Ishikawa (cell line): ENCODE results near the gene BEAN1.

ENCODE experiments used
- CEBPB ChIP-seq: IDR thresholded peaks from 2 replicates; pipeline ENCODE4 v1.6.1; 2012
- CREB1 ChIP-seq: IDR thresholded peaks from 2 replicates; pipeline ENCODE4 v1.6.1; 2012; ENCODE audit warnings: low read depth
- EGR1 ChIP-seq: IDR thresholded peaks from 2 replicates; pipeline ENCODE4 v1.6.1; 2012
- EP300 ChIP-seq: IDR thresholded peaks from 2 replicates; pipeline ENCODE4 v1.6.1; 2012; ENCODE audit warnings: borderline replicate concordance
- FOXM1 ChIP-seq: IDR thresholded peaks from 2 replicates; pipeline ENCODE4 v1.6.1; 2012; ENCODE audit warnings: low read depth, borderline replicate concordance
- NFIC ChIP-seq: IDR thresholded peaks from 2 replicates; pipeline ENCODE4 v1.6.1; 2012
- RAD21 ChIP-seq: IDR thresholded peaks from 2 replicates; pipeline ENCODE4 v1.6.1; 2012; ENCODE audit warnings: low read depth
- TAF1 ChIP-seq: IDR thresholded peaks from 2 replicates; pipeline ENCODE4 v1.6.1; 2012; ENCODE audit warnings: low read depth, mild to moderate bottlenecking
- TCF12 ChIP-seq: IDR thresholded peaks from 2 replicates; pipeline ENCODE4 v1.6.1; 2012; ENCODE audit warnings: low read depth
- TEAD4 ChIP-seq: IDR thresholded peaks from 2 replicates; pipeline ENCODE4 v1.6.1; 2012
- YY1 ChIP-seq: IDR thresholded peaks from 2 replicates; pipeline ENCODE4 v1.6.1; 2012; ENCODE audit warnings: low read depth
- ZBTB7A ChIP-seq: IDR thresholded peaks from 2 replicates; pipeline ENCODE4 v1.6.1; 2012; ENCODE audit warnings: low read depth
- TF ChIP-seq, protein P1 (sequence below): IDR thresholded peaks from 2 replicates; pipeline ENCODE4 v1.6.1; 2012; ENCODE audit warnings: low read depth, mild to moderate bottlenecking
- TF ChIP-seq, protein P2 (sequence below): IDR thresholded peaks from 2 replicates; pipeline ENCODE4 v1.6.1; 2012
- TF ChIP-seq, protein P3 (sequence below): IDR thresholded peaks from 2 replicates; pipeline ENCODE4 v1.6.1; 2012

BEAN1 gene, protein sequence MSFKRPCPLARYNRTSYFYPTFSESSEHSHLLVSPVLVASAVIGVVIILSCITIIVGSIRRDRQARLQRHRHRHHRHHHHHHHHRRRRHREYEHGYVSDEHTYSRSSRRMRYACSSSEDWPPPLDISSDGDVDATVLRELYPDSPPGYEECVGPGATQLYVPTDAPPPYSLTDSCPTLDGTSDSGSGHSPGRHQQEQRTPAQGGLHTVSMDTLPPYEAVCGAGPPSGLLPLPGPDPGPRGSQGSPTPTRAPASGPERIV

DNA sequence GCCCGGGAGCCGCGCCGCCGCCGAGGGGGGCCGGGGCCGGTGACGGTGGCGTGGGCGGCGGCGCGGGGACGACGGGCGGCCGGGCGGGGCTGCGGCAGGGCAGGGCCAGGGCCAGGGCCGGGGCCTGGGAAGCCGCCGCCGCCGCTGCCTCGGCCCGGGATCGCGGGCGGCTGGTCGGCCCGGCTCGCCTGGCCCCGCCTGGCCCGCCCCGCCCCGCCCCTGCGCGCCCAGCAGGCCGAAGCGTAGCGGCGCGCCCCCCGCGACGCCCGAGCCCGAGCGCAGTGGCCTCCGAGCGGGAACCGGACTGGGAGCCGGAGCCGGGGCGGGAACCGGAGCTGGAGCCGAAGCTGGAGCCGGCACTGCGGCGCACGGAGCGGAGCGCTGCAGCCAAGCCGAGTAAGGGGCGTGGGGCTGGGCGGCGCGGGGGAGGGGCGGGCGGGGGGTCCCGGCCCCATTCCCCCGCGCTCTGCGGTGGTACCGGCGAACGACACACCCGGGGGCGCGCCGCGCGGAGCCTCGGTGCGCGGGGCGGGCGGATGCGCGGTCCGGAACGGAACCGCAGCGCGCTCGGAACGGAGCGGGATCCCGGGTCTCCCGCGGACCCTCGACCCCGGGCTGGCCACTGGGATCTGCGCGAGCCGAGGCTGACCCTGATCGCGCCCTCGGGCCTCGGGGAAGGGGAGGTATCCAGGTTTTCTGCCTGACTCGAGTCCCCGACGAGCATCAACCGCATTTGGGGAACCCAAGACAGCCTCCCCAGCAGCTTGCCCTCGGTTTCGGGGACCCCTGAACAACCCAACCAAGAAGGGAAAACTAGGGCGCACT, at the start of gene BEAN1:
Gene BEAN1, plus strand, starts transcription at position 260 of the 825 bp plus-strand sequence. CDS start 10,382 bp downstream, outside the sequence.
- TF ChIP-seq ZBTB7A = peak; percentile 80; the same call in 1 of the 2 replicates
- TF ChIP-seq TCF12 = no peak

DNA sequence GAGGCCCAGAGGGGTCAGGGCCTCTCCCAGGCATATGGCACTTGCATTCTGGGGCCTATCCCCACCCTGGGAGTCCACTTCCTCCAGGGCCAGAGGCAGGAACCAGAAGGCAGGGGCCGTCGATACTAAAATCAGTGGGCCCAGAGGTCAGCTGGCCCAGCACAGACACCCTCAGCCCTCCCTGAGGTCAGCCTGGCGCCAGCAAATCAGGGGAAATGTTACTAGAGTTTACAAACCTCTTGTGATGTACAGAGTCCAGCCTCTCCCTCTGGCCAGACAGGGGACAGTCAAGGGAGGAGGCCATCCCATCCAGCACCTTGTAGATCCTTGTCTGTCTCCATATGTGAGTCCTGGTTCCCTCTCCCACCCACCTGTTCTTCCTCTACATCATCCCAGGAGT, 49.8 kb upstream of the BEAN1 start:
- TF ChIP-seq TCF12 = no peak
- no peak for TF ChIP-seq NFIC
- TF ChIP-seq FOXM1 = no peak
- no peak for TF ChIP-seq CREB1
- TF ChIP-seq, protein P1, sequence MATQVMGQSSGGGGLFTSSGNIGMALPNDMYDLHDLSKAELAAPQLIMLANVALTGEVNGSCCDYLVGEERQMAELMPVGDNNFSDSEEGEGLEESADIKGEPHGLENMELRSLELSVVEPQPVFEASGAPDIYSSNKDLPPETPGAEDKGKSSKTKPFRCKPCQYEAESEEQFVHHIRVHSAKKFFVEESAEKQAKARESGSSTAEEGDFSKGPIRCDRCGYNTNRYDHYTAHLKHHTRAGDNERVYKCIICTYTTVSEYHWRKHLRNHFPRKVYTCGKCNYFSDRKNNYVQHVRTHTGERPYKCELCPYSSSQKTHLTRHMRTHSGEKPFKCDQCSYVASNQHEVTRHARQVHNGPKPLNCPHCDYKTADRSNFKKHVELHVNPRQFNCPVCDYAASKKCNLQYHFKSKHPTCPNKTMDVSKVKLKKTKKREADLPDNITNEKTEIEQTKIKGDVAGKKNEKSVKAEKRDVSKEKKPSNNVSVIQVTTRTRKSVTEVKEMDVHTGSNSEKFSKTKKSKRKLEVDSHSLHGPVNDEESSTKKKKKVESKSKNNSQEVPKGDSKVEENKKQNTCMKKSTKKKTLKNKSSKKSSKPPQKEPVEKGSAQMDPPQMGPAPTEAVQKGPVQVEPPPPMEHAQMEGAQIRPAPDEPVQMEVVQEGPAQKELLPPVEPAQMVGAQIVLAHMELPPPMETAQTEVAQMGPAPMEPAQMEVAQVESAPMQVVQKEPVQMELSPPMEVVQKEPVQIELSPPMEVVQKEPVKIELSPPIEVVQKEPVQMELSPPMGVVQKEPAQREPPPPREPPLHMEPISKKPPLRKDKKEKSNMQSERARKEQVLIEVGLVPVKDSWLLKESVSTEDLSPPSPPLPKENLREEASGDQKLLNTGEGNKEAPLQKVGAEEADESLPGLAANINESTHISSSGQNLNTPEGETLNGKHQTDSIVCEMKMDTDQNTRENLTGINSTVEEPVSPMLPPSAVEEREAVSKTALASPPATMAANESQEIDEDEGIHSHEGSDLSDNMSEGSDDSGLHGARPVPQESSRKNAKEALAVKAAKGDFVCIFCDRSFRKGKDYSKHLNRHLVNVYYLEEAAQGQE = no peak
- no peak for TF ChIP-seq EP300
- TF ChIP-seq CEBPB = no peak
- TF ChIP-seq, protein P2, sequence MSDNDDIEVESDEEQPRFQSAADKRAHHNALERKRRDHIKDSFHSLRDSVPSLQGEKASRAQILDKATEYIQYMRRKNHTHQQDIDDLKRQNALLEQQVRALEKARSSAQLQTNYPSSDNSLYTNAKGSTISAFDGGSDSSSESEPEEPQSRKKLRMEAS = no peak
- TF ChIP-seq TEAD4 = no peak
- no peak for TF ChIP-seq TAF1
- no peak for TF ChIP-seq EGR1
- TF ChIP-seq RAD21 = no peak
- TF ChIP-seq ZBTB7A = no peak
- TF ChIP-seq, protein P3, sequence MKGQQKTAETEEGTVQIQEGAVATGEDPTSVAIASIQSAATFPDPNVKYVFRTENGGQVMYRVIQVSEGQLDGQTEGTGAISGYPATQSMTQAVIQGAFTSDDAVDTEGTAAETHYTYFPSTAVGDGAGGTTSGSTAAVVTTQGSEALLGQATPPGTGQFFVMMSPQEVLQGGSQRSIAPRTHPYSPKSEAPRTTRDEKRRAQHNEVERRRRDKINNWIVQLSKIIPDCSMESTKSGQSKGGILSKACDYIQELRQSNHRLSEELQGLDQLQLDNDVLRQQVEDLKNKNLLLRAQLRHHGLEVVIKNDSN = no peak

DNA sequence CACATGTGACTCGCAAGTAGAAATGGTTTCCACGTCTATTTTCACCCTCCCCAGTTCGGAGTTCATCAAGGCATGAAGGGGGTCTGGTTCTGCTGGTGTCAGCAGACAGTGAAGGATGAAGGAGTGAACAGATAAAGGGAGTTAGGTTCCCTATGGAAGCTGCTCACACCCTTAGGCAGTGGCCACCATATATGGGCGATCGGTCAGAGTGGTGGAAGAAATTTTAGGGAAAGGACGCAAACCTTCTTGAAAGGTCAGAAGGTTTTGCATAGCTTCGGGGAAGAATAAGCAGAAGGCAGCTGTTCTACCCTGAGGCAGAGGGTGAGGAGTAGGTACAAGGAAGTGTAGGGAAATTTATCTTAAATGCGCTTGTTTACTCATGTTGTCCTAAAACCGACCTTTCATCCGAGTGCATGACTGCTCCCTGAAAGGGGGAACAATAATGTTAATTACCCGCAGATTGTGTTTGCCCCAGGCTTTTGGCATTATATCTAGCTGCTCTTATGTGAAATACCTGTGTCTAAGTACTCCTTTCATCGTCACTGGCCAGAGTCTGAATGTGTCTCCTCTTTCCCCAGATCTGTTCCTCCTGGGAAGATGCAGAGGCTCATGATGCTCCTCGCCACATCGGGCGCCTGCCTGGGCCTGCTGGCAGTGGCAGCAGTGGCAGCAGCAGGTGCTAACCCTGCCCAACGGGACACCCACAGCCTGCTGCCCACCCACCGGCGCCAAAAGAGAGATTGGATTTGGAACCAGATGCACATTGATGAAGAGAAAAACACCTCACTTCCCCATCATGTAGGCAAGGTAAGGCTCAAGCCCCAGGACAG, 48.1 kb upstream of the BEAN1 start:
- TF ChIP-seq, protein P2 = no peak
- TF ChIP-seq NFIC = no peak
- TF ChIP-seq, protein P1 = no peak
- TF ChIP-seq, protein P3 = no peak
- no peak for TF ChIP-seq RAD21
- no peak for TF ChIP-seq TEAD4
- TF ChIP-seq CEBPB = no peak
- TF ChIP-seq EGR1 = no peak
- no peak for TF ChIP-seq CREB1
- TF ChIP-seq EP300 = no peak
- no peak for TF ChIP-seq FOXM1
- TF ChIP-seq ZBTB7A = no peak

DNA sequence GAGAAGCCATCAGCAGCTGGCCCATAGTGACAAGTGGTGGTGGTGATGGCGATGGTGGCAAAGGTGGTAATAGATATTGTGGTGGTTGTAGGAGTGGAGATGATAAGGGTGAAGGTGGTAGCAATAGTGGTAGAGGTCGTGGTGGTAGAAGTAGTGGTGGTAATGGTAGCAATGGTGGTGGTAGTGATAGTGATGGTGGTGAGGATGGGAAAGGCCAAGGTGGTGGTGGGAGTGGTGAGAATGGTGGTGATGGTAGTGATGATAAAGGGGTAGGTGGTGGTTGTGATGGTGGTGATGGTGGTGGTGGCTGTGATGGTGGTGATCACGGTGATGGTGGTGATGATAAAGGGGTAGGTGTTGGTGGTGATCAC, 47.5 kb upstream of the BEAN1 start:
- TF ChIP-seq, protein P3 = no peak
- TF ChIP-seq NFIC (no peak), TEAD4 (no peak), ZBTB7A (no peak), TAF1 (no peak), EP300 (no peak), TCF12 (no peak), CREB1 (no peak), YY1 (no peak), FOXM1 (no peak)
- TF ChIP-seq, protein P1 = no peak
- TF ChIP-seq, protein P2 = no peak
